IMR-90 (cell line): ENCODE measurements around the gene MCTP1. TPM values are rescaled to one million over a fixed set of nuclear protein-coding genes. Genes with fewer than 3 reads are reported as not detected.

Source experiments
- ATAC-seq: fragments of 200-7000 bp; cut with Tn5 transposase; 2 replicates; pipeline ENCODE4 v1.9.1; 2020; ENCODE audit warnings: low read depth, mild to moderate bottlenecking, moderate library complexity
- BruUV-seq: library from RNA; stranded (reverse); fragments of 400-500 nt; replicated peaks from 2 replicates; lab custom pipeline; 2021; lab: Mats Ljungman, UMichigan
- CTCF ChIA-PET: fragments of 300-600 bp; formaldehyde crosslinking; extraction: SDS; loops from one replicate; lab custom pipeline; 2021; ENCODE audit warnings: antibody characterized with exemption; lab: Yijun Ruan, JAX
- POLR2A ChIA-PET: fragments of 300-600 bp; sonication (Branson Sonifier 250); formaldehyde crosslinking; loops from one replicate; lab custom pipeline; 2022; ENCODE audit warnings: antibody characterized with exemption; ENCODE audit not compliant: unreplicated experiment; lab: Charles Lee
- DNase-seq: peaks from one replicate; pipeline ENCODE4 v3.0.0; 2013
- H2AFZ ChIP-seq: replicated peaks from 2 replicates; pipeline ENCODE3; 2013; ENCODE audit warnings: low read length, mild to moderate bottlenecking; ENCODE audit not compliant: poor library complexity
- H2AK5ac ChIP-seq: 2 replicates; pipeline ENCODE4 v1.6.1; 2013; ENCODE audit warnings: low read depth, low read length, inconsistent platforms
- H2AK9ac ChIP-seq: replicated peaks from 2 replicates; pipeline ENCODE3; 2013; ENCODE audit warnings: mild to moderate bottlenecking, low read depth, low read length, moderate library complexity; ENCODE audit not compliant: poor library complexity
- H2BK120ac ChIP-seq: 2 replicates; pipeline ENCODE4 v1.6.1; 2013; ENCODE audit warnings: low read depth, low read length, inconsistent platforms
- H2BK15ac ChIP-seq: 3 replicates; pipeline ENCODE4 v1.6.1; 2013; ENCODE audit warnings: low read depth, low read length, inconsistent platforms
- H2BK20ac ChIP-seq: 2 replicates; pipeline ENCODE4 v1.6.1; 2013; ENCODE audit warnings: low read depth, mild to moderate bottlenecking, inconsistent platforms, low read length, moderate library complexity
- H2BK5ac ChIP-seq: 2 replicates; pipeline ENCODE4 v1.6.1; 2013; ENCODE audit warnings: mild to moderate bottlenecking, low read depth, low read length, inconsistent platforms; ENCODE audit not compliant: poor library complexity, severe bottlenecking
- H3K14ac ChIP-seq: replicated peaks from 2 replicates; pipeline ENCODE4 v1.6.1; 2013; ENCODE audit warnings: low read depth, low read length, inconsistent platforms
- H3K18ac ChIP-seq: 2 replicates; pipeline ENCODE4 v1.6.1; 2013; ENCODE audit warnings: low read depth, low read length, control low read depth
- H3K23ac ChIP-seq: 2 replicates; pipeline ENCODE4 v1.6.1; 2013; ENCODE audit warnings: low read depth, low read length, inconsistent platforms
- H3K27ac ChIP-seq: 2 replicates; pipeline ENCODE4 v1.5.1; 2013; ENCODE audit warnings: mild to moderate bottlenecking, control low read depth, low read length; ENCODE audit not compliant: insufficient read depth
- H3K27me3 ChIP-seq: 2 replicates; pipeline ENCODE4 v1.6.1; 2013; ENCODE audit warnings: low read length; ENCODE audit not compliant: control insufficient read depth, insufficient read depth
- H3K36me3 ChIP-seq: 2 replicates; pipeline ENCODE4 v1.6.1; 2013; ENCODE audit warnings: low read length, mixed read lengths; ENCODE audit not compliant: control insufficient read depth, insufficient read depth
- H3K4ac ChIP-seq: 2 replicates; pipeline ENCODE4 v1.6.1; 2013; ENCODE audit warnings: low read depth, low read length, inconsistent platforms
- H3K4me1 ChIP-seq: 2 replicates; pipeline ENCODE4 v1.6.1; 2013; ENCODE audit warnings: low read length, mixed read lengths; ENCODE audit not compliant: control insufficient read depth, insufficient read depth
- H3K4me2 ChIP-seq: 2 replicates; pipeline ENCODE4 v1.6.1; 2013; ENCODE audit warnings: low read depth, mild to moderate bottlenecking, control low read depth, low read length, moderate library complexity
- H3K4me3 ChIP-seq: 2 replicates; pipeline ENCODE4 v1.5.1; 2013; ENCODE audit warnings: low read depth, mild to moderate bottlenecking, control low read depth, low read length, moderate library complexity; ENCODE audit not compliant: insufficient read depth
- H3K56ac ChIP-seq: 2 replicates; pipeline ENCODE4 v1.6.1; 2013; ENCODE audit warnings: low read length, inconsistent platforms; ENCODE audit not compliant: insufficient read depth; ENCODE audit errors: extremely low read depth
- H3K79me1 ChIP-seq, 2 experiments: 2 replicates each; pipeline ENCODE4 v1.6.1; 2013; ENCODE audit warnings: low read length in 2 of 2, inconsistent platforms in 1 of 2, low read depth in 1 of 2
- H3K9ac ChIP-seq: 2 replicates; pipeline ENCODE4 v1.6.1; 2013; ENCODE audit warnings: low read depth, low read length, control low read depth
- H3K9me1 ChIP-seq: 2 replicates; pipeline ENCODE4 v1.6.1; 2013; ENCODE audit warnings: low read length, inconsistent platforms; ENCODE audit not compliant: insufficient read depth
- H3K9me3 ChIP-seq: 2 replicates; pipeline ENCODE4 v1.6.1; 2013; ENCODE audit warnings: low read length; ENCODE audit not compliant: control insufficient read depth, insufficient read depth
- H4K20me1 ChIP-seq: 2 replicates; pipeline ENCODE4 v1.6.1; 2013; ENCODE audit warnings: low read length, inconsistent platforms; ENCODE audit not compliant: insufficient read depth
- H4K5ac ChIP-seq: 2 replicates; pipeline ENCODE4 v1.6.1; 2013; ENCODE audit warnings: mild to moderate bottlenecking, low read depth, low read length, control low read depth
- H4K8ac ChIP-seq, 2 experiments: 2 replicates each; pipeline ENCODE4 v1.6.1; 2013; ENCODE audit warnings: low read depth in 2 of 2, low read length in 2 of 2, control low read depth in 1 of 2, inconsistent platforms in 1 of 2
- H4K91ac ChIP-seq: 2 replicates; pipeline ENCODE4 v1.6.1; 2013; ENCODE audit warnings: low read depth, low read length, inconsistent platforms; ENCODE audit not compliant: insufficient read depth
- BHLHE40 ChIP-seq: fragments of 150-350 bp; IDR thresholded peaks from 2 replicates; pipeline ENCODE4 v1.6.1; 2016; ENCODE audit warnings: mild to moderate bottlenecking, low read depth, low read length
- POLR2A ChIP-seq: IDR thresholded peaks from 2 replicates; pipeline ENCODE4 v1.6.1; 2012; ENCODE audit warnings: mild to moderate bottlenecking, low read depth, low read length
- WGBS, 2 experiments: methylation state at CpG; one replicate each; pipeline versions ENCODE4 v1.1.5 to v1.1.7; 2013; ENCODE audit warnings: missing lambda C conversion rate in 2 of 2; ENCODE audit not compliant: insufficient read length in 1 of 2; ENCODE audit errors: extremely low coverage in 2 of 2; 5-methylcytosine and 5-hydroxymethylcytosine counted together
- dilution Hi-C: fragments of 300-500 bp; cut with HindIII; formaldehyde crosslinking; loops from one replicate; pipeline ENCODE4 v1.14.3; 2018; ENCODE audit warnings: low sequenced_read_pairs; ENCODE audit not compliant: unreplicated experiment
- in situ Hi-C: fragments of 300-500 bp; cut with MboI; formaldehyde crosslinking; loops from 3 replicates; pipeline ENCODE4 v1.14.3; 2019; ENCODE audit warnings: low sequenced_read_pairs, inconsistent platforms, mixed read lengths
- intact Hi-C: fragments of 100-400 bp; cut with micrococcal nuclease; formaldehyde crosslinking; loops from 2 replicates; pipeline ENCODE4 v1.10.0; 2022
- polyA plus RNA-seq, 3 experiments: library from polyadenylated mRNA; depleted of rRNA; stranded (reverse); fragments of >200 nt; gene quantifications; 2 replicates each; pipeline ENCODE4 v1.2.3, GENCODE V29; 2012; ENCODE audit warnings: low replicate concordance in 1 of 3
- total RNA-seq: library from RNA; depleted of rRNA; stranded (reverse); fragments of >200 nt; gene quantifications from 2 replicates; pipeline ENCODE4 v1.2.3, GENCODE V29; 2012
- TF ChIP-seq, protein P1 (sequence below): conservative IDR thresholded peaks from 2 replicates; pipeline ENCODE4 v1.5.1; 2012; ENCODE audit warnings: mild to moderate bottlenecking, low read depth, low read length, improper control_type of control experiment

Gene MCTP1
- total and polyA plus RNA-seq, 2 of the 4 experiments (the other 2 are of a cell fraction), result 0.21 TPM; not detected in 1

GRCh38 chr5:94901191-94901979, 383.5 kb downstream of the MCTP1 start:
- Histone ChIP-seq H3K56ac (no peak overlapping the region), H2BK5ac (no peak overlapping the region), H3K4me3 (no peak overlapping the region), H3K18ac (no peak overlapping the region), H2AK9ac (no peak overlapping the region), H4K5ac (no peak overlapping the region), H3K9ac (no peak overlapping the region), H3K27me3 (no peaks in the 10 kb centered on the region), H4K91ac (no peak overlapping the region), H3K27ac (no peak overlapping the region), H4K20me1 (no peaks in the 10 kb centered on the region), H3K79me1 (no peaks in the 10 kb centered on the region), H3K9me1 (no peaks in the 10 kb centered on the region), H2AFZ (no peak overlapping the region), H3K4me1 (no peaks in the 10 kb centered on the region), H3K36me3 (no peaks in the 10 kb centered on the region), H2BK15ac (no peak overlapping the region), H3K4ac (no peak overlapping the region), H3K4me2 (no peak overlapping the region), H2AK5ac (no peak overlapping the region), H2BK120ac (no peak overlapping the region), H3K9me3 (no peaks in the 10 kb centered on the region), H3K23ac (no peak overlapping the region), H3K14ac (no peak overlapping the region), H2BK20ac (no peak overlapping the region), H4K8ac (no peak overlapping the region)
- in situ Hi-C loops (no loop called here), intact Hi-C loops (no loop called here), dilution Hi-C loops (no loop called here)
- POLR2A ChIA-PET, result no interaction called here
- TF ChIP-seq POLR2A (no peak), BHLHE40 (peak; percentile 7; the same call in 1 of the 2 replicates)
- TF ChIP-seq, protein P1, sequence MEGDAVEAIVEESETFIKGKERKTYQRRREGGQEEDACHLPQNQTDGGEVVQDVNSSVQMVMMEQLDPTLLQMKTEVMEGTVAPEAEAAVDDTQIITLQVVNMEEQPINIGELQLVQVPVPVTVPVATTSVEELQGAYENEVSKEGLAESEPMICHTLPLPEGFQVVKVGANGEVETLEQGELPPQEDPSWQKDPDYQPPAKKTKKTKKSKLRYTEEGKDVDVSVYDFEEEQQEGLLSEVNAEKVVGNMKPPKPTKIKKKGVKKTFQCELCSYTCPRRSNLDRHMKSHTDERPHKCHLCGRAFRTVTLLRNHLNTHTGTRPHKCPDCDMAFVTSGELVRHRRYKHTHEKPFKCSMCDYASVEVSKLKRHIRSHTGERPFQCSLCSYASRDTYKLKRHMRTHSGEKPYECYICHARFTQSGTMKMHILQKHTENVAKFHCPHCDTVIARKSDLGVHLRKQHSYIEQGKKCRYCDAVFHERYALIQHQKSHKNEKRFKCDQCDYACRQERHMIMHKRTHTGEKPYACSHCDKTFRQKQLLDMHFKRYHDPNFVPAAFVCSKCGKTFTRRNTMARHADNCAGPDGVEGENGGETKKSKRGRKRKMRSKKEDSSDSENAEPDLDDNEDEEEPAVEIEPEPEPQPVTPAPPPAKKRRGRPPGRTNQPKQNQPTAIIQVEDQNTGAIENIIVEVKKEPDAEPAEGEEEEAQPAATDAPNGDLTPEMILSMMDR, result no peak
- CTCF ChIA-PET, result no interaction called here
- BruUV-seq, result no TSS peak
- DNase-seq (peak; percentile 22), ATAC-seq (peak; percentile 68)
- WGBS, 2 experiments, result no CpG with 5 or more reads among the region's 5 CpGs
